ENCODE measurements around the gene KIF26B.

The KIF26B gene

DNA sequence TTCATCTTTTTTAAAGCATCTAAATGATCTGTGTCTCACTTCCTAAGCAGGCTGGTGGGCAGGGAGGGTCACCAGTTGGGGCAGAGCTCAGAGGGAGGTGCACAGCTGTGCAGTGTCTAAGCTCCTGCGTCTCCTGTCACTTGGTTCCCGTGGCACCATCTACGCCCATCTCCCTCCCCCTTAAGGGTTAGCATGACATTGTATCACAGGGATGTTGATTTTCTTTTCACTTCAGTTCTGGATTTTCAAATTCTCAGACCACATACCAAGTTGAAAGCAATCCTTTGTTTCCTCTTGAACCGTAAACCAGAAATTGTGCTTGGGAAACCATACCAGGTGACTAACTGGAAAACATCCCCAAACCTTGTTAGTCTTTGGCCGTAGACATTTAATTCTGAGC lies 187.0 kb downstream of the KIF26B start:
- H2AFZ ChIP-seq (ENCODE audit: low read depth, low read length, severe bottlenecking), result no peak overlapping the region
- H3F3A ChIP-seq (ENCODE audit: insufficient read depth), result no peaks in the 10 kb centered on the region
- H3K27me3 ChIP-seq (ENCODE audit: low read length), result no peaks in the 10 kb centered on the region
- TF ChIP-seq, protein P1, sequence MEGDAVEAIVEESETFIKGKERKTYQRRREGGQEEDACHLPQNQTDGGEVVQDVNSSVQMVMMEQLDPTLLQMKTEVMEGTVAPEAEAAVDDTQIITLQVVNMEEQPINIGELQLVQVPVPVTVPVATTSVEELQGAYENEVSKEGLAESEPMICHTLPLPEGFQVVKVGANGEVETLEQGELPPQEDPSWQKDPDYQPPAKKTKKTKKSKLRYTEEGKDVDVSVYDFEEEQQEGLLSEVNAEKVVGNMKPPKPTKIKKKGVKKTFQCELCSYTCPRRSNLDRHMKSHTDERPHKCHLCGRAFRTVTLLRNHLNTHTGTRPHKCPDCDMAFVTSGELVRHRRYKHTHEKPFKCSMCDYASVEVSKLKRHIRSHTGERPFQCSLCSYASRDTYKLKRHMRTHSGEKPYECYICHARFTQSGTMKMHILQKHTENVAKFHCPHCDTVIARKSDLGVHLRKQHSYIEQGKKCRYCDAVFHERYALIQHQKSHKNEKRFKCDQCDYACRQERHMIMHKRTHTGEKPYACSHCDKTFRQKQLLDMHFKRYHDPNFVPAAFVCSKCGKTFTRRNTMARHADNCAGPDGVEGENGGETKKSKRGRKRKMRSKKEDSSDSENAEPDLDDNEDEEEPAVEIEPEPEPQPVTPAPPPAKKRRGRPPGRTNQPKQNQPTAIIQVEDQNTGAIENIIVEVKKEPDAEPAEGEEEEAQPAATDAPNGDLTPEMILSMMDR (IDR thresholded peaks at IDR 0.05; ENCODE audit: insufficient read depth, low read length, poor library complexity, severe bottlenecking), result no peak
- no peak for TF ChIP-seq EZH2phosphoT487 (conservative IDR thresholded peaks at IDR 0.05; ENCODE audit: low read length)
- H3K9me2 ChIP-seq (replicated peaks; ENCODE audit: insufficient read depth, low read length), result no peaks in the 10 kb centered on the region
- no peaks in the 10 kb centered on the region for H3K9me3 ChIP-seq (ENCODE audit: insufficient read depth, low read length)
- no peaks in the 10 kb centered on the region for H4K20me1 ChIP-seq (ENCODE audit: low read depth, low read length)
- H3K9ac ChIP-seq (ENCODE audit: low read length), result no peak overlapping the region
- no peaks in the 10 kb centered on the region for H3K79me2 ChIP-seq (ENCODE audit: insufficient read depth, low read length)
- H3K4me3 ChIP-seq (ENCODE audit: insufficient read depth, low read length, poor library complexity, severe bottlenecking), result no peak overlapping the region
- no peaks in the 10 kb centered on the region for H3K36me3 ChIP-seq (ENCODE audit: low read length)
- no peak overlapping the region for H3K4me2 ChIP-seq (ENCODE audit: low read depth, low read length, poor library complexity, severe bottlenecking)
- no peak overlapping the region for H3K27ac ChIP-seq (ENCODE audit: low read depth, low read length)

DNA sequence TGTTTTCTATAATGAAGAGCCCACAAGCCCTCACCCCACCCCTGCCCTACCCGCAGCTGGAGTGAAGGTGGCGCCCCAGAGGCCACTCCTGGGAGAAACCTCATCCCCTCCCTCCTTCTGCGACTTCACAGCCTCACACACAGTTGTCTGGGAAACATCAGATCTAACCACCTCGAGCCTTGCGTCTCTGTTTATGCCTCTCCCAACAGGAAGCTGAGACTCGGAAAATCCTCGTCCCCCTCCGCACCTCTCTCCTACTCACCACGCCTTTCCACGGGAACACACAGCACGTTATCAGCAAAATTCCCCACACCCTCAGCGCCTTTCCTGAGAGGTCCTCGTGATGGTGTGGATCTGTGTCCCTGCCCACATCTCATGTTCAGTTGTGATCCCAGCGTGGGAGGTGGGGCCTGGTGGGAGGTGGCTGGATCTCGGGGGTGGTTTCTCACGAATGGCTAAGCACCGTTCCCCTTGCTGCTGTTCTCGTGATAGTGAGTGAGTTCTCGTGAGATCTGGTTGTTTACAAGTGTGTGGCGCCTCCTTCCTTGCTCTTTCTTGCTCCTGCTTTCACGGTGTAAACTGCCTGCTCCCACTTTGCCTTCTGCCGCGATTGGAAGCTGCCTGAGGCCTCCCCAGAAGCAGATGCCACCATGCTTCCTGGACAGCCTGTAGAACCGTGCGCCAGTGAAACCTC lies 190.6 kb downstream of the KIF26B start:
- H2AFZ ChIP-seq (ENCODE audit: low read depth, low read length, severe bottlenecking), result no peak overlapping the region
- no peak overlapping the region for H3K9ac ChIP-seq (ENCODE audit: low read length)

DNA sequence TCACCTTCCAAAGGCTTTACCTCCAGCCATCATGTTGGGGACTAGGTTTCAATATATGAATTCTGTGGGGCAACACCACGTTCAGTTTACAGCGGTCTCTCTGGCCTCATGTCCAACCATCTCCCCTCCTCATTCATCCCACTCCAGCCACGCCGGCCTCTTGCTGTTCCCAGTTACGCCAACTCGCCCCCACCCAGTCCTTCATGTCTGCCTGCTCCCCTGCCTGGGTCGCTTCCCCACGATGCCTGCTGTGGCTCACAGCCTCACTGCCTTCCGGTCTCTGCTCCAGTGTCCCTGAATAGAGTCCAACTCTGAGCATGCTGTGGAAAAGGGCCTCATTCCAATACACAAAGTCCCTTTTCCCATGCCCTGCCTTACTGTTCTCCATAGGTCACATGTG lies 193.8 kb downstream of the KIF26B start:
- Histone ChIP-seq H3K27me3 (ENCODE audit: low read length) (no peaks in the 10 kb centered on the region), H3K4me3 (ENCODE audit: insufficient read depth, low read length, poor library complexity, severe bottlenecking) (no peak overlapping the region), H3K27ac (ENCODE audit: low read depth, low read length) (no peak overlapping the region), H3K36me3 (ENCODE audit: low read length) (no peaks in the 10 kb centered on the region), H3K9ac (ENCODE audit: low read length) (no peak overlapping the region), H4K20me1 (ENCODE audit: low read depth, low read length) (no peaks in the 10 kb centered on the region), H3K9me3 (ENCODE audit: insufficient read depth, low read length) (no peaks in the 10 kb centered on the region), H3K9me2 (replicated peaks; ENCODE audit: insufficient read depth, low read length) (no peaks in the 10 kb centered on the region), H3K79me2 (ENCODE audit: insufficient read depth, low read length) (no peaks in the 10 kb centered on the region), H3F3A (ENCODE audit: insufficient read depth) (no peaks in the 10 kb centered on the region), H3K4me2 (ENCODE audit: low read depth, low read length, poor library complexity, severe bottlenecking) (no peak overlapping the region), H2AFZ (ENCODE audit: low read depth, low read length, severe bottlenecking) (no peak overlapping the region)
- TF ChIP-seq EZH2phosphoT487 (conservative IDR thresholded peaks at IDR 0.05; ENCODE audit: low read length), result no peak
- TF ChIP-seq, protein P1 (IDR thresholded peaks at IDR 0.05; ENCODE audit: insufficient read depth, low read length, poor library complexity, severe bottlenecking), result no peak

More for the DNA sequence above, 190.6 kb downstream of the KIF26B start:
- Histone ChIP-seq H4K20me1 (ENCODE audit: low read depth, low read length) (no peaks in the 10 kb centered on the region), H3K4me3 (ENCODE audit: insufficient read depth, low read length, poor library complexity, severe bottlenecking) (no peak overlapping the region), H3K27ac (ENCODE audit: low read depth, low read length) (no peak overlapping the region), H3K79me2 (ENCODE audit: insufficient read depth, low read length) (no peaks in the 10 kb centered on the region), H3K4me2 (ENCODE audit: low read depth, low read length, poor library complexity, severe bottlenecking) (no peak overlapping the region), H3F3A (ENCODE audit: insufficient read depth) (no peaks in the 10 kb centered on the region), H3K9me2 (replicated peaks; ENCODE audit: insufficient read depth, low read length) (no peaks in the 10 kb centered on the region), H3K36me3 (ENCODE audit: low read length) (no peaks in the 10 kb centered on the region), H3K27me3 (ENCODE audit: low read length) (no peaks in the 10 kb centered on the region), H3K9me3 (ENCODE audit: insufficient read depth, low read length) (no peaks in the 10 kb centered on the region)
- TF ChIP-seq EZH2phosphoT487 (conservative IDR thresholded peaks at IDR 0.05; ENCODE audit: low read length), result no peak
- TF ChIP-seq, protein P1 (IDR thresholded peaks at IDR 0.05; ENCODE audit: insufficient read depth, low read length, poor library complexity, severe bottlenecking), result no peak

All from SU-DHL-6 (cell line).